DMS 273 treated with DMSO at 0.1 percent for 48 hours (cell line): ENCODE measurements around the gene IRS2.

Source experiments
- DNase-seq: peaks from one replicate; lab custom pipeline; 2025; lab: John Stamatoyannopoulos, UW

The IRS2 gene

GRCh38 chr13:109703250-109703649, 83.1 kb downstream of the IRS2 start:
- no peak for DNase-seq
